GM12864 (cell line): Measurements from ENCODE around the gene LAYN.

Experiments
- DNase-seq: peaks from one replicate; pipeline ENCODE4 v3.0.0-alpha.2; 2011; ENCODE audit warnings: low read depth
- H3K4me3 ChIP-seq: 2 replicates; pipeline ENCODE4 v1.5.1; 2011; ENCODE audit warnings: mild to moderate bottlenecking, low read depth, low read length, control low read depth
- CTCF ChIP-seq: IDR thresholded peaks from 2 replicates; pipeline ENCODE4 v1.5.1; 2011; ENCODE audit warnings: low read depth, mild to moderate bottlenecking, moderate library complexity, low read length, control low read depth, inconsistent platforms; ENCODE audit errors: missing control alignments

The LAYN gene

GRCh38 chr11:111549196-111549868 lies 8.8 kb downstream of the LAYN start:
- no peak for TF ChIP-seq CTCF
- no peak for DNase-seq
- H3K4me3 ChIP-seq: no peak overlapping the region

GRCh38 chr11:111549869-111550203 lies 9.3 kb downstream of the LAYN start:
- DNase-seq: no peak
- no peak overlapping the region for H3K4me3 ChIP-seq
- no peak for TF ChIP-seq CTCF

- no peak overlapping the region for H3K4me3 ChIP-seq
- no peak for TF ChIP-seq CTCF
- DNase-seq: no peak
These were observed 9.7 kb downstream of the LAYN start for GRCh38 chr11:111550258-111550657.

GRCh38 chr11:111554532-111554931 lies 14.0 kb downstream of the LAYN start:
- H3K4me3 ChIP-seq: no peak overlapping the region
- no peak for DNase-seq
- no peak for TF ChIP-seq CTCF

- no peak for DNase-seq
- TF ChIP-seq CTCF: no peak
- H3K4me3 ChIP-seq: no peak overlapping the region
These were observed 14.7 kb downstream of the LAYN start for GRCh38 chr11:111555255-111555654.

GRCh38 chr11:111557425-111558111 lies 17.0 kb downstream of the LAYN start:
- H3K4me3 ChIP-seq: no peak overlapping the region
- DNase-seq: no peak
- no peak for TF ChIP-seq CTCF
